Endothelial cell of umbilical vein (primary cell): ENCODE measurements around the gene COPS7A. TPM values are rescaled to one million over a fixed set of nuclear protein-coding genes. Genes with fewer than 3 reads are reported as not detected.

Experiments
- BruUV-seq: library from RNA; stranded (reverse); fragments of 400-500 nt; replicated peaks from 2 replicates; lab custom pipeline; 2021; lab: Mats Ljungman, UMichigan
- CTCF ChIA-PET: fragments of 300-600, 350-600 bp; sonication (Branson Sonifier 250); formaldehyde crosslinking; loops from one replicate; lab custom pipeline; 2021; ENCODE audit warnings: antibody characterized with exemption, inconsistent platforms; lab: Charles Lee
- POLR2A ChIA-PET: fragments of 300-600, 350-600 bp; sonication (Branson Sonifier 250); formaldehyde crosslinking; loops from one replicate; lab custom pipeline; 2021; ENCODE audit warnings: antibody characterized with exemption, inconsistent platforms; lab: Charles Lee
- DNase-seq: peaks from one replicate; pipeline ENCODE4 v3.0.0-alpha.2; 2011; ENCODE audit warnings: low read depth, low spot score
- FAIRE-seq: peaks from 2 replicates; lab custom pipeline; 2011; peaks lifted over from hg19 to GRCh38; lab: Jason Lieb, UNC
- H2AFZ ChIP-seq: 2 replicates; pipeline ENCODE4 v1.6.0; 2012; ENCODE audit warnings: low read depth, low read length, control low read depth, inconsistent platforms
- H3K27ac ChIP-seq: 2 replicates; pipeline ENCODE4 v1.5.1; 2011; ENCODE audit warnings: low read depth, mild to moderate bottlenecking, control low read depth, low read length, moderate library complexity; ENCODE audit not compliant: insufficient read depth
- H3K27me3 ChIP-seq, 2 experiments: 2 replicates each; pipeline versions ENCODE4 v1.6.0 to v1.6.1; 2011; ENCODE audit warnings: low read length in 2 of 2, mixed read lengths in 1 of 2; ENCODE audit not compliant: control insufficient read depth in 2 of 2, insufficient read depth in 2 of 2
- H3K36me3 ChIP-seq, 2 experiments: 2 replicates in 1 of 2; 3 replicates in 1 of 2; pipeline ENCODE4 v1.5.1; 2011; ENCODE audit warnings: low read length in 2 of 2, mild to moderate bottlenecking in 1 of 2, moderate library complexity in 1 of 2; ENCODE audit not compliant: control insufficient read depth in 2 of 2, insufficient read depth in 2 of 2; ENCODE audit errors: extremely low read depth in 1 of 2
- H3K4me1 ChIP-seq: 3 replicates; pipeline ENCODE4 v1.5.1; 2011; ENCODE audit warnings: mild to moderate bottlenecking, low read length; ENCODE audit not compliant: control insufficient read depth, insufficient read depth; ENCODE audit errors: extremely low read depth
- H3K4me2 ChIP-seq: 2 replicates; pipeline ENCODE4 v1.6.1; 2011; ENCODE audit warnings: low read length, control low read depth, mixed read lengths; ENCODE audit not compliant: insufficient read depth
- H3K4me3 ChIP-seq, 3 experiments: fragments of 200-600 bp in 1 of 3; sonication (generic), shearing (Covaris generic) in 1 of 3; replicated peaks in 1 of 3; 2 replicates each; pipeline ENCODE4 v1.5.1; 2011 to 2016; ENCODE audit warnings: control low read depth in 3 of 3, low read length in 3 of 3, mild to moderate bottlenecking in 2 of 3, inconsistent platforms in 1 of 3, low read depth in 1 of 3, moderate library complexity in 1 of 3; ENCODE audit not compliant: insufficient read depth in 1 of 3
- H3K79me2 ChIP-seq: 2 replicates; pipeline ENCODE4 v1.6.0; 2012; ENCODE audit warnings: low read length, inconsistent platforms; ENCODE audit not compliant: control insufficient read depth, insufficient read depth
- H3K9ac ChIP-seq: replicated peaks from 2 replicates; pipeline ENCODE3; 2011; ENCODE audit warnings: low read length, control low read depth; ENCODE audit not compliant: insufficient read depth; ENCODE audit errors: extremely low read depth
- H3K9me1 ChIP-seq: replicated peaks from 3 replicates; pipeline ENCODE4 v1.6.0; 2011; ENCODE audit warnings: mild to moderate bottlenecking, low read length; ENCODE audit not compliant: control insufficient read depth, insufficient read depth; ENCODE audit errors: extremely low read depth
- H3K9me3 ChIP-seq: replicated peaks from 2 replicates; pipeline ENCODE4 v1.5.1; 2012; ENCODE audit warnings: low read length, inconsistent platforms; ENCODE audit not compliant: control insufficient read depth, insufficient read depth
- H4K20me1 ChIP-seq: replicated peaks from 2 replicates; pipeline ENCODE3; 2011; ENCODE audit warnings: mild to moderate bottlenecking, low read length; ENCODE audit not compliant: control insufficient read depth, insufficient read depth; ENCODE audit errors: extremely low read depth
- EZH2 ChIP-seq: IDR thresholded peaks from 2 replicates; pipeline ENCODE4 v1.6.1; 2012; ENCODE audit warnings: borderline replicate concordance, low read depth, mild to moderate bottlenecking, moderate library complexity, low read length, inconsistent platforms; ENCODE audit not compliant: severe bottlenecking
- FOS ChIP-seq: IDR thresholded peaks from 2 replicates; pipeline ENCODE4 v1.6.1; 2011; ENCODE audit warnings: mild to moderate bottlenecking, low read length, moderate library complexity, borderline replicate concordance; ENCODE audit not compliant: insufficient read depth
- GATA2 ChIP-seq: IDR thresholded peaks from 2 replicates; pipeline ENCODE4 v1.7.0; 2011; ENCODE audit warnings: low read depth, mild to moderate bottlenecking, moderate library complexity, mixed read lengths, low read length; ENCODE audit not compliant: insufficient read length, insufficient read depth
- JUN ChIP-seq: IDR thresholded peaks from 2 replicates; pipeline ENCODE4 v1.6.1; 2011; ENCODE audit warnings: borderline replicate concordance, low read depth; ENCODE audit not compliant: insufficient read length, insufficient read depth
- MAX ChIP-seq: IDR thresholded peaks from 2 replicates; pipeline ENCODE4 v1.6.1; 2011; ENCODE audit not compliant: insufficient read depth, insufficient read length
- MYC ChIP-seq: IDR thresholded peaks from one replicate; pipeline ENCODE4 v1.6.1; 2011; ENCODE audit warnings: mild to moderate bottlenecking, low read depth, low read length
- POLR2A ChIP-seq: IDR thresholded peaks from 2 replicates; pipeline ENCODE4 v1.6.1; 2012; ENCODE audit warnings: low read depth, mild to moderate bottlenecking, control low read depth, low read length
- POLR2AphosphoS5 ChIP-seq: IDR thresholded peaks from 2 replicates; pipeline ENCODE4 v1.6.1; 2012; ENCODE audit warnings: low read depth, mild to moderate bottlenecking, control low read depth, low read length, moderate library complexity; ENCODE audit not compliant: insufficient read depth
- dilution Hi-C: fragments of 300-500 bp; cut with MboI; formaldehyde crosslinking; loops from one replicate; pipeline ENCODE4 v1.15.0; 2019; ENCODE audit warnings: low sequenced_read_pairs; ENCODE audit not compliant: extremely low pct_ligation_motif_present
- intact Hi-C: fragments of 100-400 bp; cut with micrococcal nuclease; formaldehyde crosslinking; loops from one replicate; pipeline ENCODE4 v1.10.0; 2022
- polyA plus RNA-seq, 4 experiments: library from polyadenylated mRNA; depleted of rRNA in 3 of 4; stranded (reverse) in 3 of 4; unstranded in 1 of 4; fragments of >200 nt; gene quantifications; 2 replicates each; pipeline versions ENCODE4 v1.2.1 to v1.2.3, GENCODE V29; 2011 to 2012; ENCODE audit warnings: missing spikeins in 1 of 4
- total RNA-seq: library from RNA; stranded (reverse); gene quantifications from 2 replicates; pipeline ENCODE4 v1.2.3, GENCODE V29; 2021
- TF ChIP-seq, protein P1 (sequence below), 2 donors: IDR thresholded peaks; 1 replicate in 1 of 2; 2 replicates in 1 of 2; pipeline ENCODE4 v1.5.1; 2011; ENCODE audit warnings: low read length in 2 of 2, mild to moderate bottlenecking in 2 of 2, moderate library complexity in 2 of 2, control low read depth in 1 of 2, inconsistent platforms in 1 of 2, low read depth in 1 of 2; ENCODE audit not compliant: insufficient read depth in 1 of 2; ENCODE audit errors: extremely low read depth in 1 of 2

The COPS7A gene
- total and polyA plus RNA-seq, 2 donors (not counting 3 experiments of a cell fraction or from before 2014, with no cell fraction given) = 41.1 to 104 TPM

GRCh38 chr12:6770600-6770999, 46.8 kb downstream of the COPS7A start:
- no peak for DNase-seq
- CTCF ChIA-PET = interaction anchor here (1.8 to 8.4 kb wide), 2 partner anchors 17 to 54 kb away, joined by 5 to 234 read pairs; partner anchors contain the start of gene MLF2
- H4K20me1 ChIP-seq = no peaks in the 10 kb centered on the region
- H3K9ac ChIP-seq = no peak overlapping the region
- dilution Hi-C loops = no loop called here
- H3K4me1 ChIP-seq = peaks cover 17% of the 10 kb centered on the region
- POLR2A ChIA-PET = interaction anchor here (0.5 to 0.9 kb wide), 3 partner anchors 16 to 96 kb away, joined by 3 to 5 read pairs (median 4); partner anchors contain the start of gene MLF2
- intact Hi-C loops = no loop called here
- peaks cover 32% of the 10 kb centered on the region for H3K79me2 ChIP-seq
- H3K27ac ChIP-seq = no peak overlapping the region
- no peaks in the 10 kb centered on the region for H3K9me3 ChIP-seq
- peaks cover 0 to 29% of the 10 kb centered on the region in 2 experiments for H3K36me3 ChIP-seq
- BruUV-seq = no TSS peak
- no peaks in the 10 kb centered on the region for H3K9me1 ChIP-seq
- H3K4me3 ChIP-seq = no peak overlapping the region
- no peaks in the 10 kb centered on the region for H3K27me3 ChIP-seq
- no peak for FAIRE-seq
- TF ChIP-seq MAX (no peak), FOS (no peak), MYC (no peak), POLR2AphosphoS5 (no peak), POLR2A (no peak), JUN (no peak), EZH2 (no peak), GATA2 (no peak)
- TF ChIP-seq, protein P1, sequence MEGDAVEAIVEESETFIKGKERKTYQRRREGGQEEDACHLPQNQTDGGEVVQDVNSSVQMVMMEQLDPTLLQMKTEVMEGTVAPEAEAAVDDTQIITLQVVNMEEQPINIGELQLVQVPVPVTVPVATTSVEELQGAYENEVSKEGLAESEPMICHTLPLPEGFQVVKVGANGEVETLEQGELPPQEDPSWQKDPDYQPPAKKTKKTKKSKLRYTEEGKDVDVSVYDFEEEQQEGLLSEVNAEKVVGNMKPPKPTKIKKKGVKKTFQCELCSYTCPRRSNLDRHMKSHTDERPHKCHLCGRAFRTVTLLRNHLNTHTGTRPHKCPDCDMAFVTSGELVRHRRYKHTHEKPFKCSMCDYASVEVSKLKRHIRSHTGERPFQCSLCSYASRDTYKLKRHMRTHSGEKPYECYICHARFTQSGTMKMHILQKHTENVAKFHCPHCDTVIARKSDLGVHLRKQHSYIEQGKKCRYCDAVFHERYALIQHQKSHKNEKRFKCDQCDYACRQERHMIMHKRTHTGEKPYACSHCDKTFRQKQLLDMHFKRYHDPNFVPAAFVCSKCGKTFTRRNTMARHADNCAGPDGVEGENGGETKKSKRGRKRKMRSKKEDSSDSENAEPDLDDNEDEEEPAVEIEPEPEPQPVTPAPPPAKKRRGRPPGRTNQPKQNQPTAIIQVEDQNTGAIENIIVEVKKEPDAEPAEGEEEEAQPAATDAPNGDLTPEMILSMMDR (IDR thresholded peaks at IDR 0.05; ENCODE audit: extremely low read depth in 1 of 2, insufficient read depth in 1 of 2, low read depth in 1 of 2, low read length in 2 of 2) = no peak
- no peak overlapping the region for H2AFZ ChIP-seq
- no peak overlapping the region for H3K4me2 ChIP-seq
